Lung (tissue), 12 donors: ENCODE data around the gene CPAMD8. TPM values are rescaled to one million over a fixed set of nuclear protein-coding genes. Genes with fewer than 3 reads are reported as not detected.
"Not testable (repeated sequence)": the region's sequence is repeated elsewhere in the genome, so short reads cannot be mapped to it uniquely, and the experiment has no call there.

Experiments
- ATAC-seq: fragments of 200-7000 bp; cut with Tn5 transposase; one replicate; pipeline ENCODE4 v1.9.1; 2020; ENCODE audit warnings: moderate number of reproducible peaks; ENCODE audit not compliant: insufficient read depth, low FRiP score
- DNase-seq, 3 donors: peaks; one replicate each; pipeline ENCODE4 v3.0.0-alpha.2; 2013 to 2017
- H3K27ac ChIP-seq, 2 donors: one replicate each; pipeline ENCODE4 v1.5.1; 2013; ENCODE audit warnings: mild to moderate bottlenecking in 2 of 2, moderate library complexity in 2 of 2, control low read depth in 1 of 2, inconsistent platforms in 1 of 2, low read depth in 1 of 2, low read length in 1 of 2
- H3K27me3 ChIP-seq, 3 donors: one replicate each; pipeline ENCODE4 v1.5.1; 2013; ENCODE audit warnings: low read length in 2 of 3; ENCODE audit not compliant: control insufficient read depth in 3 of 3, insufficient read depth in 3 of 3
- H3K36me3 ChIP-seq, 4 donors: one replicate each; pipeline ENCODE4 v1.5.1; 2013; ENCODE audit warnings: low read length in 4 of 4, mild to moderate bottlenecking in 1 of 4, moderate library complexity in 1 of 4; ENCODE audit not compliant: control insufficient read depth in 4 of 4, insufficient read depth in 4 of 4
- H3K4me1 ChIP-seq, 5 donors: one replicate each; pipeline ENCODE4 v1.5.1; 2013; ENCODE audit warnings: low read length in 5 of 5, mild to moderate bottlenecking in 2 of 5, moderate library complexity in 1 of 5; ENCODE audit not compliant: control insufficient read depth in 5 of 5, insufficient read depth in 5 of 5
- H3K4me3 ChIP-seq: one replicate; pipeline ENCODE4 v1.5.1; 2013; ENCODE audit warnings: mild to moderate bottlenecking, control low read depth, moderate library complexity
- H3K9ac ChIP-seq, 2 donors: one replicate each; pipeline ENCODE4 v1.5.1; 2013; ENCODE audit warnings: low read length in 2 of 2, control low read depth in 1 of 2; ENCODE audit not compliant: insufficient read depth in 1 of 2
- H3K9me3 ChIP-seq, 4 donors: one replicate each; pipeline ENCODE4 v1.5.1; 2013; ENCODE audit warnings: low read length in 3 of 4, mild to moderate bottlenecking in 1 of 4, moderate library complexity in 1 of 4; ENCODE audit not compliant: control insufficient read depth in 4 of 4, insufficient read depth in 3 of 4
- WGBS, 2 donors: extraction: QIAGEN DNeasy Blood & Tissue Kit; methylation state at CpG; one replicate each; pipeline ENCODE4 v1.1.7; 2013; 5-methylcytosine and 5-hydroxymethylcytosine counted together
- polyA plus RNA-seq, 2 donors: library from polyadenylated mRNA; stranded (reverse); fragments of 200-250 nt; gene quantifications; one replicate each; pipeline ENCODE4 v1.2.1, GENCODE V29; 2013
- total RNA-seq, 2 donors: library from RNA; depleted of rRNA in 1 of 2; stranded (reverse); fragments of >200 nt in 1 of 2; gene quantifications; one replicate each; pipeline ENCODE4 v1.2.1, GENCODE V29; 2014 to 2021
- TF ChIP-seq, protein P1 (sequence below): IDR thresholded peaks from 2 replicates; pipeline ENCODE4 v1.5.1; 2012; ENCODE audit warnings: mild to moderate bottlenecking; ENCODE audit errors: control extremely low read depth, extremely low read depth
- donor health status: control.
- donor health status: control.
- donor health status: Bipolar disorder and iron deficiency.
- donor health status: healthy.
- donor health status: DM: yes; HTN: yes; CAD: no.

Gene CPAMD8
- total and polyA plus RNA-seq, 4 donors, result 9.6 to 143 (median 31.4) TPM

DNA sequence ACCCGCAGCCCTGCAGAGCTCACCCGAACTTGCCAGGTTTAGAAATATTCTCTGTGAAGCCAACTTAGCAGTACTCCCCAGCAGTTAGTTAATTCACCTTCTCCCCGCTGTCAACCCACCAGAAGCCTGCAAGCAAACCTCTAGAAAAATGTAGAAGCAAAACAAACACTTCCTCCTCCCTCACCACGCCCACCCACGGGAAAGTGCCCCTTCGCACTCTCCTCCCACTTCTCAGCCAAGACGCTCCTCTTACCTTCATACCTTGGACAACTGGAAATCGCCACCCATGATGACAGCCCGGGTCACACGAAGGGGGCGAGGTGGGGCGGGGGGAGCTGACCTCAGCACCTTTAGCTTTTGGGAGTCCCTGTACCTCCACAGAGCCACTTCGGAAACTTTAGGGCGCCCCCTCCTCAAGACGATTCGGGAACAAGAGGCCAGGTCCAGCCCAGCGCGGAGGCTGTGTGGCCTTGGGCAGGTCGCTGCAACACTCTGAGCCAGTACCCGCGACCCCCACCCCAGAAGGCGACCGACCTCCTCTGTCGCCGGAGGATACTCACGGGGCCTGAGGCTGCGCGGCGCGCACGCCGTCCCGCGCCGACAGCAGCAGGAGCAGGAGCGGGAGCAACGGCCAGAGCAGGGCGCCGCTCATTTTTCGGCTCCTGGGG lies 485 bp downstream of the CPAMD8 start:
- Histone ChIP-seq H3K27me3 (peaks cover 0 to 3% (median 0%) of the 10 kb centered on the region in 3 donors), H3K4me3 (peak overlapping the region; percentile 49), H3K4me1 (peaks cover 0 to 17% (median 4%) of the 10 kb centered on the region in 5 donors), H3K9me3 (peaks cover 0 to 15% (median 4%) of the 10 kb centered on the region in 4 donors), H3K27ac (peak overlapping the region in 1 of 2 donors; percentile 75), H3K36me3 (peaks cover 0 to 5% (median 0%) of the 10 kb centered on the region in 4 donors), H3K9ac (peak overlapping the region in 1 of 2 donors; percentile 54)
- no peak for ATAC-seq
- TF ChIP-seq, protein P1, sequence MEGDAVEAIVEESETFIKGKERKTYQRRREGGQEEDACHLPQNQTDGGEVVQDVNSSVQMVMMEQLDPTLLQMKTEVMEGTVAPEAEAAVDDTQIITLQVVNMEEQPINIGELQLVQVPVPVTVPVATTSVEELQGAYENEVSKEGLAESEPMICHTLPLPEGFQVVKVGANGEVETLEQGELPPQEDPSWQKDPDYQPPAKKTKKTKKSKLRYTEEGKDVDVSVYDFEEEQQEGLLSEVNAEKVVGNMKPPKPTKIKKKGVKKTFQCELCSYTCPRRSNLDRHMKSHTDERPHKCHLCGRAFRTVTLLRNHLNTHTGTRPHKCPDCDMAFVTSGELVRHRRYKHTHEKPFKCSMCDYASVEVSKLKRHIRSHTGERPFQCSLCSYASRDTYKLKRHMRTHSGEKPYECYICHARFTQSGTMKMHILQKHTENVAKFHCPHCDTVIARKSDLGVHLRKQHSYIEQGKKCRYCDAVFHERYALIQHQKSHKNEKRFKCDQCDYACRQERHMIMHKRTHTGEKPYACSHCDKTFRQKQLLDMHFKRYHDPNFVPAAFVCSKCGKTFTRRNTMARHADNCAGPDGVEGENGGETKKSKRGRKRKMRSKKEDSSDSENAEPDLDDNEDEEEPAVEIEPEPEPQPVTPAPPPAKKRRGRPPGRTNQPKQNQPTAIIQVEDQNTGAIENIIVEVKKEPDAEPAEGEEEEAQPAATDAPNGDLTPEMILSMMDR, result no peak
- 0 to 1% methylated on average over 34 to 40 of the region's 40 CpGs for WGBS, 2 donors
- peak; percentile 58 to 72 (median 59) for DNase-seq

DNA sequence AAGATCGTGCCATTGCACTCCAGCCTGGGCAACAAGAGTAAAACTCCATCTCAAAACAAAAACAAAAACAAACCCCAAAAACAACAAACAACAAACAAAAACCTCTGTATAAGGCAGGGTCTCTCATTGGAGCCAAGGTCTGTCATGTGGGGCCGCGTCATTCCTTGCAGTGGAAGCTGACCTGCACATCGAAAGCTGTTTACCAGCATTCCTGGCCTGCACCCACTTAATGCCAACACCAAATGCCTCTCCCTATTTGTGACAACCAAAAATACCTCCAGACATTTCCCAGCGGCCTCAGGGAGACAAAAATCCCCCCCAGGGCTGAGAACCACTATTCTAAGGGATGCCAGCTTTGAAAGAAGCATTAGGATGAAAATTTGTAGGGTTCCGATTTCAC lies 1.2 kb downstream of the CPAMD8 start:
- Histone ChIP-seq H3K4me3 (no peak overlapping the region), H3K27me3 (peaks cover 0 to 3% (median 0%) of the 10 kb centered on the region in 3 donors), H3K4me1 (peaks cover 0 to 17% (median 6%) of the 10 kb centered on the region in 5 donors), H3K27ac (peak overlapping the region in 1 of 2 donors; percentile 75), H3K9ac (peak overlapping the region in 1 of 2 donors; percentile 54), H3K36me3 (peaks cover 0 to 5% (median 0%) of the 10 kb centered on the region in 4 donors), H3K9me3 (peaks cover 0 to 18% (median 4%) of the 10 kb centered on the region in 4 donors)
- no peak for ATAC-seq
- WGBS, 2 donors, result 62 to 86% methylated on average over 6 of the region's 6 CpGs
- peak in 1 of 3 donors; percentile 9 for DNase-seq
- TF ChIP-seq, protein P1, result no peak

DNA sequence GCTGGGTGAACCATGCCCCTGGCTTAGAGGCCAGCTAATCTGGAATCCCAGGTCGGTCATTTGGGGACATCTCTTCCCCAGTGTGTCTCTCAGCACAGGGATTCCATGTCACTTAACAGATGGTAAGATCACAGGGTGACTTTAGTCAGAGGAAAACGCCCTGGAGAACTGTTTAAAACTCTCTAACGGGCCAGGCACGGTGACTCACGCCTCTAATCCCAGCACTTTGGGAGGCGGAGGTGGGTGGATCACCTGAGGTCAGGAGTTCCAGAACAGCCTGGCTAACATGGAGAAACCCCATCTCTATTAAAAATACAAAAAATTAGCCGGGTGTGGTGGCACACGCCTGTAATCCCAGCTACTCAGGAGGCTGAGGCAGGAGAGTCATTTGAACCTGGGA lies 1.7 kb downstream of the CPAMD8 start:
- peak overlapping the region in 1 of 2 donors; percentile 63 for H3K27ac ChIP-seq
- 68 to 88% methylated on average over 8 of the region's 8 CpGs for WGBS, 2 donors
- H3K27me3 ChIP-seq, H3K36me3 ChIP-seq, H3K9ac ChIP-seq, H3K4me3 ChIP-seq, DNase-seq, ATAC-seq: not testable (repeated sequence)
- H3K9me3 ChIP-seq, result peaks cover 0 to 18% (median 4%) of the 10 kb centered on the region in 4 donors
- peaks cover 0 to 19% (median 7%) of the 10 kb centered on the region in 5 donors for H3K4me1 ChIP-seq

DNA sequence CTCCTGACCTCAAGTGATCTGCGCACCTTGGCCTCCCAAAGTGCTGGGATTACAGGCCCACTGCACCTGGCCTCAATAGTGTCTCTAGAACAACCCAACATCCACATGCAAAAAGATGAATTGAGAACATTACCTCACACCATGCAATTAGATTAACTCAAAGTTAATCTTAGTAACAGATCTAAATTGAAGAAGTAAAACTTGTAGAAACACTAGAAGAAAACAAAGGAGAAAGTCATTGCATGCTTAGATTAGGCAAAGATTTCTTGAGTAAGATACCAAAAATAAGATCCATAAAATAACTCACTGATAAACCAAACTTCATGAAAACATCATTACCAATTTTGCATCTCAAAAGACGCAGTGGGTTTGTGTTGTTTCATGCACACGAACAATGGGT lies 2.8 kb downstream of the CPAMD8 start:
- DNase-seq (no peak), ATAC-seq (no peak)
- Histone ChIP-seq H3K27ac (no peak overlapping the region), H3K9me3 (peaks cover 0 to 18% (median 4%) of the 10 kb centered on the region in 4 donors), H3K4me3 (no peak overlapping the region), H3K27me3 (peaks cover 0 to 3% (median 0%) of the 10 kb centered on the region in 3 donors), H3K36me3 (peaks cover 0 to 5% (median 0%) of the 10 kb centered on the region in 4 donors), H3K9ac (no peak overlapping the region), H3K4me1 (peaks cover 0 to 19% (median 7%) of the 10 kb centered on the region in 5 donors)
- 96 to 100% methylated on average over 3 of the region's 3 CpGs for WGBS, 2 donors
- TF ChIP-seq, protein P1, result no peak
